Cardiac septum (tissue), 1 donor: ENCODE data around the gene GPBP1L1. TPM values are rescaled to one million over a fixed set of nuclear protein-coding genes. Genes with fewer than 3 reads are reported as not detected.
"Not testable (repeated sequence)": the region's sequence is repeated elsewhere in the genome, so short reads cannot be mapped to it uniquely, and the experiment has no call there.

ENCODE experiments used
- DNase-seq: peaks from one replicate; pipeline ENCODE4 v3.0.0-alpha.2; 2020; ENCODE audit warnings: low spot score
- intact Hi-C: fragments of 100-400 bp; cut with DNase I; formaldehyde crosslinking; loops from one replicate; pipeline ENCODE4 v1.14.0; 2022
- total RNA-seq: library from RNA; stranded (reverse); fragmentation: NEBNext Ultra II Directional; extraction: Animal tissue kit (Norgen Biotek cat#: 25700); gene quantifications from one replicate; pipeline ENCODE4 v1.2.1, GENCODE V29; 2021
- donor health status: DM: no; HTN: no; CAD: no.

Gene GPBP1L1
- total RNA-seq, 1 donor from 2014 or later: 80.6 TPM

GRCh38 chr1:45612941-45613579, 73.3 kb downstream of the GPBP1L1 start:
- intact Hi-C loops: no loop called here
- DNase-seq: no peak

DNA sequence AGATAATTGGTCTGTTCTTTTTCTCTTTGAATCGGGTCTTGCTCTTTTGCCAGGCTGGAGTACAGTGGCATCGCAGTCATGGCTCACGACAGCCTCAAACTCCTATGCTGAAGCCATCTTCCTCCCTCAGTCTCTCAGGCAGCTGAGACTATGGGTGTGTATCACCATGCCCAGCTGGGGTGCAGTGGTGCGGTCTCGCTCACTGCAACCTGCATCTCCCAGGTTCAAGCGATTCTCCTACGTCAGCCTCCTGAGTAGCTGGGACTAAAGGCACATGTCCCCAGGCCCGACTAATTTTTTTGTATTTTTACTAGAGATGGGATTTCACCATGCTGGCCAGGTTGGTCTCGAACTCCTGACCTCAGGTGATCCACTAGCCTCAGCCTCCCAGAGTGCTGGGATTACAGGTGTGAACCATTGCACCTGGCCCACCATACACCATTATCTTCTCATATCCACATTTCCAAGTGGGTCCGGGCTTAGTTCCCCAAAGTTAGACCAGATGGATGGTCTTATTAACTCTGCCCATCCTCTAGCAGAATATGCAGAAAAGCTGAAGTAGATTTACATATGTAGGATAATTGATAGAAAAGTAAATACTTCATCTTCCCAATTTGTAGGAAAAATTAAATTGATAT, 75.6 kb downstream of the GPBP1L1 start:
- intact Hi-C loops: no loop called here
- no peak for DNase-seq

GRCh38 chr1:45608175-45609156, 77.9 kb downstream of the GPBP1L1 start:
- intact Hi-C loops: loop anchor here (10.0 kb wide), 1 partner anchor 246 kb away; no protein-coding TSS in a partner anchor
- no peak for DNase-seq

DNA sequence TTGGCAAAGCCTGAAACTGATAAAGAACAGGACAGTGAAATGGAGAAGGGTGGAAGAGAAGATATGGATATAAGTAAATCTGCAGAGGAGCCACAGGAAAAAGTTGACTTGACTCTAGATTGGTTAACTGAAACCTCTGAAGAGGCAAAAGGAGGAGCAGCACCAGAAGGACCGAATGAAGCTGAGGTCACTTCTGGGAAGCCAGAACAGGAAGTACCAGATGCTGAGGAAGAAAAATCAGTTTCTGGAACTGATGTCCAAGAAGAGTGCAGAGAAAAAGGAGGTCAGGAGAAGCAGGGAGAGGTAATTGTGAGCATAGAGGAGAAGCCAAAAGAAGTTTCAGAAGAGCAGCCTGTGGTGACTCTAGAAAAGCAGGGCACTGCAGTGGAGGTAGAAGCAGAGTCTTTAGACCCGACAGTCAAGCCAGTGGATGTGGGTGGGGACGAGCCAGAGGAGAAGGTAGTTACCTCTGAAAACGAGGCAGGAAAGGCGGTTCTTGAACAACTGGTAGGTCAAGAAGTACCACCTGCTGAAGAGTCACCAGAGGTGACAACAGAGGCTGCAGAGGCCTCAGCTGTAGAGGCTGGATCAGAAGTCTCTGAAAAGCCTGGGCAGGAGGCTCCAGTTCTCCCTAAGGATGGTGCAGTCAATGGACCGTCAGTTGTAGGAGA, 78.8 kb downstream of the GPBP1L1 start:
- intact Hi-C loops: loop anchor here (10.0 kb wide), 1 partner anchor 247 kb away; no protein-coding TSS in a partner anchor
- DNase-seq: no peak

DNA sequence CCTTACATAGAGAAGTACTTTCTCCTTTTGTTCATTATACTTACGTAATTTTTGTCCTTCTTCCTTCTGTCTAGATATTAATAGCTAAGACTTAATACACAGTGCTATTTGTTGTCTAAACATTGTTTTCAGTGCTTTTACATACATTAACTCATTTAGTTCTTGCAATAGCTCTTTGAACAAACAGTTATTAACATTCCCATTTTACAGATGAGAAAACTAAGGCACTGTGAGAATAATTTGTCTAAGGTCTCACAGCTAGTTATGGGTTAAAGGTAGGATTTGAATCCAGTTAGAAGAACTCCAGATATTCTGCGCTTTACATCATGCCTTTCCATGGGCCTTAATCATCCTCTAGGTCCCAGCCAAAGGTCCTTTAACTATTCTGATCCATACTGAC, 82.1 kb downstream of the GPBP1L1 start:
- intact Hi-C loops: loop anchor here (10.0 kb wide), 1 partner anchor 251 kb away; no protein-coding TSS in a partner anchor
- DNase-seq: no peak

- DNase-seq, intact Hi-C loops: not testable (repeated sequence)
Measured at GRCh38 chr1:45596765-45597164, 89.6 kb downstream of the GPBP1L1 start.

DNA sequence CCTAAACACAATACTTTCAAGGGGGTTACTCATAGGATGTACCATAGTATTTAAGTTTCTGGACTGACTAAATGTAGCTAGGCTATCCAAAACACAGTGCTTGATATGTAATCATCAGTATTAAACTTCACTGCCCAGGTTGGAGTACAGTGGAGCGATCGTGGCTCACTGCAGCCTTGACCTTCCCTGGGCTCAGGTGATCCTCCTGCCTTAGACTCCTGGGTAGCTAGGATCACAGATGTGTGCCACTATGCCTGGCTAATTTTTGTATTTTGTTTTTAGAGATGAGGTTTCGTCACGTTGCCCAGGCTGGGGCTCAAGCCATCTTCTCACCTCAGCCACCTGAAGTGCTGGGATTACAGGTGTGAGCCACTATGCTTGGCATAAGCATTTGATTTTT, 91.9 kb downstream of the GPBP1L1 start:
- intact Hi-C loops: no loop called here
- DNase-seq: no peak

- no peak for DNase-seq
- intact Hi-C loops: no loop called here
Measured at GRCh38 chr1:45589861-45590260, 96.5 kb downstream of the GPBP1L1 start.

DNA sequence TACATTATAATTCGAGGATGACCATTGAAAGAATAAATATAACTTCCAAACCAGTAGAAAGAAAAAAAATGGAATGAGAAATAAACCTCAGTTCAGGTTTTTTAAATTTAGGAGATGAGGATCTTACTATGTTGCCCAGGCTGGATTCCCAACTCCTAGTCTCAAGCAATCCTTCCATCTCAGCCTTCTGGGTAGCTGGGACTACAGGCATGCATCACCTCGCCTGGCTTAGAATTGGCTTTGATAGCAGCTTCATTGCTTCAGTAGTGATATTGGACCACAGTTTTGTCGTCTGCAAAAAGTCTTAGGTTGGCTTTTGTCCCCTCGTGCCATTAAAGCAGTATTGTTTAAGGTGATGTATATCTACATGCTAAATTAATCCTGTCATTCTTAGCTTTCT, 99.6 kb downstream of the GPBP1L1 start:
- intact Hi-C loops: no loop called here
- no peak for DNase-seq

- intact Hi-C loops: loop anchor here (2.0 kb wide), 1 partner anchor 101 kb away; the partner anchor contains the start of gene GPBP1L1
- no peak for DNase-seq
Measured at GRCh38 chr1:45585496-45586075, 100.7 kb downstream of the GPBP1L1 start.

DNA sequence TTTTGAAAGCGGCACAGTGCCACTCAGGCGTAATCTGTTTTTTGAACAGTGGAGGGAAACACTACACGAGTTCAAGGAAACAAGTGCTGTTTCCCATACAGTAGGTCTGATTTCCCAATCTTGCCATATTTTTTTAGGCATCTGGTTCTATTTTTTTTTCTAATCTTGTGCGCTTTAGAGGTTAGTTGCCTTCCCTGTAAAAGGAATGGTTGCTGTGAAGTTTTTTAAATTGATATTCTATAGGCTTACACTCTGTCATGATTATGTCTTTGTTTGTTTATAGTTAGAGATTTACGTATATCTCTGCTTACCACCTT, 101.3 kb downstream of the GPBP1L1 start:
- intact Hi-C loops: loop anchor here (2.0 kb wide), 1 partner anchor 102 kb away; the partner anchor contains the start of gene GPBP1L1
- DNase-seq: no peak

DNA sequence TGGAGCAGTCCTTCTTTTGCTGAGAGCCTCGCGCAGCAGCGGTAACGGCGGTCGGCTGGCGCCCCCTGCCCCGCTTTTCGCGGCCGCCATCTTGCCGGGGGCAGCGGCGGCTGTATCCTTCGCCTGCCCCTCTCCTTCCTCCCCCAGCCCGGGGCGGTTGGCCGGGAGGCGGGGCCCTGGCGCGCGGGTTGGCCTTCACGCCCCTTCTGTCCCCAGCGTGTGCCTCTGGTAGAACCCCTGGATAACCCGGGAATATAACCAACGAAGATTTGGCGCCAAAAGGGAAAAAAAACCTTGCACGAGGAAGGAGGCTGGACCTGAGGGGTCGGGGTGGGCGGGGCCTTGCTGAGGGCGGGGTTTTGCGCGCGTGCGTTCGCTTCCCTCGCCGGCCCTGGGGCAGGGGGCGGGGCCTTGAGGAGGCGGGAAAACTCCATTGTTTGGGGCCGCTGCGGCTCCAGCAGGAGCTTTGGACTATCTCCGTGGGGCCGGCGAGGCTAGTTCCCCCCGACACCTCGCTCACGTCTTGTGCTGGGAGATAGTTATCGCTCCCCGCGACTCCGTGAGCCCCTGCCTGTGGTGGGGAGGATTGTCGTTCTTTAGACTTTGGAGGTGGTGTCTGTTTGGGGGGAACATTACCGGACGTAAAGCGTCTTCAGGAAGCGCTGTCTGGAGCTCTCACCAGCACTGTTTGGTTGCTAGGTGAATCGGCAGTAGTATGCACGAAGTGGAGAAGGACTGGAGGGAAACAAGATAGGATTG, 101.8 kb downstream of the GPBP1L1 start:
- intact Hi-C loops: loop anchor here (2.0 kb wide), 1 partner anchor 102 kb away; the partner anchor contains the start of gene GPBP1L1
- peak; percentile 93 for DNase-seq

GRCh38 chr1:45583666-45584350, 102.5 kb downstream of the GPBP1L1 start, which contains the start of gene NASP:
TSS of gene NASP (plus strand) at chr1:45584041. CDS start at chr1:45584147, 106 bp downstream.
- intact Hi-C loops: loop anchor here (2.0 kb wide), 1 partner anchor 103 kb away; the partner anchor contains the start of gene GPBP1L1
- peak; percentile 93 for DNase-seq

GRCh38 chr1:45583264-45583665, 103.1 kb downstream of the GPBP1L1 start:
- intact Hi-C loops: no loop called here

More at GRCh38 chr1:45583264-45583665, 103.1 kb downstream of the GPBP1L1 start:
- DNase-seq: peak; percentile 97
